Muscle of leg (tissue), 11 donors: ENCODE results near the gene ZNF3. TPM values are rescaled to one million over a fixed set of nuclear protein-coding genes. Genes with fewer than 3 reads are reported as not detected.

Source experiments
- DNase-seq: peaks from one replicate; pipeline ENCODE4 v3.0.0; 2013
- H3K27ac ChIP-seq: one replicate; pipeline ENCODE4 v1.5.1; 2013; ENCODE audit warnings: mild to moderate bottlenecking, low read length, control low read depth
- H3K27me3 ChIP-seq: one replicate; pipeline ENCODE4 v1.6.1; 2013; ENCODE audit warnings: low read length; ENCODE audit not compliant: control insufficient read depth, insufficient read depth
- H3K36me3 ChIP-seq: one replicate; pipeline ENCODE4 v1.6.1; 2013; ENCODE audit warnings: low read length; ENCODE audit not compliant: control insufficient read depth, insufficient read depth
- H3K4me1 ChIP-seq: one replicate; pipeline ENCODE4 v1.6.1; 2013; ENCODE audit warnings: low read length; ENCODE audit not compliant: control insufficient read depth, insufficient read depth
- H3K4me3 ChIP-seq: one replicate; pipeline ENCODE4 v1.5.1; 2013; ENCODE audit warnings: low read length, control low read depth
- H3K9me3 ChIP-seq: replicated peaks from 2 replicates; pipeline ENCODE4 v1.6.1; 2013; ENCODE audit warnings: low read depth, low read length; ENCODE audit not compliant: control insufficient read depth
- WGBS: methylation state at CpG from one replicate; pipeline ENCODE4 v1.1.5; 2013; ENCODE audit warnings: missing lambda C conversion rate; ENCODE audit not compliant: insufficient coverage; 5-methylcytosine and 5-hydroxymethylcytosine counted together
- polyA plus RNA-seq, 8 donors: library from polyadenylated mRNA; unstranded; fragments of 120-200 nt; gene quantifications; one replicate each; pipeline versions ENCODE4 v1.2.1 to v1.2.3, GENCODE V29; 2013; ENCODE audit warnings: inconsistent platforms in 1 of 8, low replicate concordance in 1 of 8; ENCODE audit not compliant: insufficient read length in 8 of 8, insufficient read depth in 1 of 8
- total RNA-seq: library from RNA; stranded (reverse); fragments of 120-200 nt; gene quantifications from one replicate; pipeline ENCODE4 v1.2.4, GENCODE V29; 2013

Gene ZNF3
- total and polyA plus RNA-seq, 9 donors: 22.5 to 31.8 (median 25.5) TPM

DNA sequence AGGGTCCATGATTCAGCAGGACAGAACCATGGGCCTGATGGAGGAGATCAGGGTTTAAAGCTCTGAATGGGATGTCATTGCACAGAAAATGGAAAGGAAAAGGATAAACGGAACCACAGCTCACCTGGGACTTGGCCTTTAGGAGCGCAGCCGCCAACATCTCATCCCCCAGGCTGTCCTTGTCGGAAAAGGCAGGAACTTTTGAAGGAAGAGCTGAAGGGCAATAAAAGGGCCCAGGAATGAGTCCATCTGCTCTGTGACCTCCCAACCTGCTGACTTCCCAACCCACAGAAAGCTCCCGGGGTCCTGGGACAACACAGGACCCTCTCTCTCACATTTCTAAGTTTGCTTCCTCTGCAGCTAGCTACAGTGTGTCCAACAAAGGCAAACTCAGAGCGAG lies 6.1 kb downstream of the ZNF3 start:
- H3K36me3 ChIP-seq: peaks cover 89% of the 10 kb centered on the region
- no peak for DNase-seq
- 89% methylated on average over 3 of the region's 6 CpGs for WGBS
- H3K9me3 ChIP-seq: peaks cover 39% of the 10 kb centered on the region
- H3K27me3 ChIP-seq: no peaks in the 10 kb centered on the region
- no peak overlapping the region for H3K4me3 ChIP-seq
- H3K27ac ChIP-seq: no peak overlapping the region
- H3K4me1 ChIP-seq: peaks cover 12% of the 10 kb centered on the region

- Histone ChIP-seq H3K27me3 (no peaks in the 10 kb centered on the region), H3K4me3 (no peak overlapping the region), H3K36me3 (peaks cover 94% of the 10 kb centered on the region), H3K9me3 (peaks cover 45% of the 10 kb centered on the region), H3K27ac (no peak overlapping the region), H3K4me1 (peaks cover 6% of the 10 kb centered on the region)
- DNase-seq: no peak
- 93% methylated on average over 3 of the region's 7 CpGs for WGBS
Measured at GRCh38 chr7:100074841-100075240, 6.7 kb downstream of the ZNF3 start.

- H3K4me3 ChIP-seq: no peak overlapping the region
- 97% methylated on average over 10 of the region's 10 CpGs for WGBS
- DNase-seq: no peak
- no peaks in the 10 kb centered on the region for H3K4me1 ChIP-seq
- H3K27me3 ChIP-seq: no peaks in the 10 kb centered on the region
- H3K27ac ChIP-seq: no peak overlapping the region
- peaks cover 53% of the 10 kb centered on the region for H3K9me3 ChIP-seq
- peaks cover 84% of the 10 kb centered on the region for H3K36me3 ChIP-seq
Measured at GRCh38 chr7:100072462-100072861, 9.1 kb downstream of the ZNF3 start.

- H3K4me3 ChIP-seq: no peak overlapping the region
- H3K9me3 ChIP-seq: peaks cover 50% of the 10 kb centered on the region
- WGBS: no CpG with 5 or more reads among the region's 11 CpGs
- H3K4me1 ChIP-seq: no peaks in the 10 kb centered on the region
- no peak for DNase-seq
- peaks cover 75% of the 10 kb centered on the region for H3K36me3 ChIP-seq
- H3K27me3 ChIP-seq: no peaks in the 10 kb centered on the region
- H3K27ac ChIP-seq: no peak overlapping the region
Measured at GRCh38 chr7:100071018-100071723, 10.4 kb downstream of the ZNF3 start.

DNA sequence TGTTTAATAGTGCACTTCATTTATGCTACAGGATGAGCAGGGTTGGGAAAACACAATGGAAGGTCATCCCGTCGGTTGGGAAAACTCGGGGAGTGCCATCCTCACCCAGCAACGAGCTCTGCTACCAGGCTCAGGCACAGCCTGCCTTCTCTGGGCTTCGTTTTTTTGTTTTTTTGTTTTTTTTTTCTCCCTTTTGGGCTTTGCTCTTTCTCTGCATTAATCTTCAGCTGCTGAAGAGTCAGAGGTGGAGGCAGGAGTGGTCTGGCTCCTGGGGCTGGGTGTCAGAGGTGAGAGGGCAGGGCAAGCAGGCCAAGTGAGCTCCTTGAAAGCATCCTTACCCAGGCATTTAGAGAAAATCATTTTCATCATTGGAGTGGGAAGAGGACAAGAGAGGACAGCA lies 11.5 kb downstream of the ZNF3 start:
- Histone ChIP-seq H3K27ac (no peak overlapping the region), H3K27me3 (no peaks in the 10 kb centered on the region), H3K4me1 (no peaks in the 10 kb centered on the region), H3K9me3 (peaks cover 50% of the 10 kb centered on the region), H3K4me3 (no peak overlapping the region), H3K36me3 (peaks cover 75% of the 10 kb centered on the region)
- 88% methylated on average over 4 of the region's 5 CpGs for WGBS
- DNase-seq: no peak

DNA sequence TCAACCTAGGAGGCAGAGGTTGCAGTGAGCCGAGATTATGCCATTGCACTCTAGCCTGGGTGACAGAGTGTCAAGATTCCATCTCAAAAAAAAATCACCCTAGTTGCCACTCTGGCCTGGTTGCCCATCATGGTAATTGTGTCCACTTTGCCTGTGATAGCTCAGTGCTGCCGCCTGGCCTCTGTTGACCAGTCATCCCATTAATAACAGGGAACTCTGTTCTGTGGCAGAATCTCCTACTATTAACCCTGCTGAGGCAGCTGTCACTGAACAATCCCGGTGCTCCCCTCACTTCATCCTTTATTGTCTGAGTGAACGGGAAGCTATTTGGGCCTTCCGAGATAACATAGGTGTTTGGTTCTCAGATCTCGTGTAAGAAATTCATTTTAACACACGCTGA lies 14.6 kb downstream of the ZNF3 start:
- Histone ChIP-seq H3K9me3 (peaks cover 29% of the 10 kb centered on the region), H3K4me3 (no peak overlapping the region), H3K4me1 (no peaks in the 10 kb centered on the region), H3K36me3 (peaks cover 66% of the 10 kb centered on the region), H3K27ac (no peak overlapping the region), H3K27me3 (no peaks in the 10 kb centered on the region)
- WGBS: 87% methylated on average over 7 of the region's 7 CpGs
- DNase-seq: no peak

DNA sequence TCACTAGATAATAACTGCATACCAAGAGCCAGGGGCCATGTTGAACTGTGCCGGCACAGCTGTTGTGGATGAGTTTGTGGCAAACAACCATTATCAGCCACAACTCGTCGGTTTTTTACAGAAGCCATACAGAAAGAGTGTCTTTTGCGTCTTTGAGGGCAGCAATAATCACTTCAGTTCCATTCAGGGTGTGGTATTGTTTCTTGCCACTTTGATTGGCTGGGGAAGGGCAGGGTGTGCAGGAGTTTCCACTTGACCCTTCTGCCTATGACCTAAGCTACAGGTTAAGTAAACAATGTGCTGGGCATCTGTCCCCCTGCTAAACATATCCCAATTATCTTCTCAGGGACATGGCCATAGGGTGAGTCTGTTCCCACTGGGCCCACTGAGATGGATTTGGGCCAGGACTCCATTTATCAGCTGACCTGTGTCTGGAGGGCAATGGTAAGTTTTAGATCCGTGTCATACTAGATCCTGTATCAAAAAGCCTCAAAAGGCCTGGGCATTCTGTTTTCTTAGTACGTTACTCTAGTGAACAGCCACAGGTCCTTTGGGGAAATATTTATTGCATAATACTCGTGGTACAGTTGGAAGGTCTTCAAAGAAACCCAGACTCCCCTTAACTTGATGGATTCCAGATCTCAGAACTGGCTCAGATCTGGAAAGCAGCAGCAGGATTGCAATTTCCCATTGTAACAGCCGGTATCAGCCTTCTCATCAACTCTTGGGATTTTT lies 15.9 kb downstream of the ZNF3 start:
- no peak overlapping the region for H3K27ac ChIP-seq
- 100% methylated on average over 1 of the region's 8 CpGs for WGBS
- peak; percentile 56 for DNase-seq
- H3K4me1 ChIP-seq: no peaks in the 10 kb centered on the region
- peaks cover 16% of the 10 kb centered on the region for H3K9me3 ChIP-seq
- H3K4me3 ChIP-seq: no peak overlapping the region
- H3K27me3 ChIP-seq: no peaks in the 10 kb centered on the region
- H3K36me3 ChIP-seq: peaks cover 56% of the 10 kb centered on the region

- Histone ChIP-seq H3K9me3 (peaks cover 3% of the 10 kb centered on the region), H3K27me3 (no peaks in the 10 kb centered on the region), H3K4me1 (no peaks in the 10 kb centered on the region), H3K27ac (no peak overlapping the region), H3K36me3 (peaks cover 47% of the 10 kb centered on the region), H3K4me3 (no peak overlapping the region)
- DNase-seq: no peak
- 87% methylated on average over 3 of the region's 9 CpGs for WGBS
Measured at GRCh38 chr7:100064162-100064561, 17.4 kb downstream of the ZNF3 start.

GRCh38 chr7:100063376-100063775 lies 18.1 kb downstream of the ZNF3 start:
- Histone ChIP-seq H3K27me3 (no peaks in the 10 kb centered on the region), H3K36me3 (peaks cover 53% of the 10 kb centered on the region), H3K4me1 (no peaks in the 10 kb centered on the region), H3K9me3 (no peaks in the 10 kb centered on the region), H3K4me3 (no peak overlapping the region), H3K27ac (no peak overlapping the region)
- DNase-seq: no peak
- 94% methylated on average over 2 of the region's 4 CpGs for WGBS

- H3K4me1 ChIP-seq: no peaks in the 10 kb centered on the region
- no peak overlapping the region for H3K4me3 ChIP-seq
- H3K27ac ChIP-seq: peak overlapping the region; percentile 45
- H3K27me3 ChIP-seq: no peaks in the 10 kb centered on the region
- peak; percentile 66 for DNase-seq
- WGBS: 94% methylated on average over 5 of the region's 11 CpGs
- no peaks in the 10 kb centered on the region for H3K9me3 ChIP-seq
- peaks cover 65% of the 10 kb centered on the region for H3K36me3 ChIP-seq
Measured at GRCh38 chr7:100061518-100062193, 19.9 kb downstream of the ZNF3 start.
